Jurkat, Clone E6-1 (cell line): ENCODE data around the gene PHAF1.
A peak's percentile ranks its signal among the peaks of the same experiment; 100 is the strongest.

Experiments used
- DNase-seq: peaks from one replicate; pipeline ENCODE4 v3.0.0-alpha.2; 2011; ENCODE audit warnings: low read depth, low spot score
- H3K4me3 ChIP-seq: 2 replicates; pipeline ENCODE4 v1.5.1; 2011; ENCODE audit warnings: mild to moderate bottlenecking, low read length, control low read depth, moderate library complexity

PHAF1 gene

GRCh38 chr16:67187175-67187890, 77.6 kb downstream of the PHAF1 start:
- no peak for DNase-seq
- H3K4me3 ChIP-seq: no peak overlapping the region

GRCh38 chr16:67188323-67188722, 78.6 kb downstream of the PHAF1 start:
- no peak overlapping the region for H3K4me3 ChIP-seq
- no peak for DNase-seq

GRCh38 chr16:67188798-67189197, 79.1 kb downstream of the PHAF1 start:
- no peak overlapping the region for H3K4me3 ChIP-seq
- DNase-seq: no peak

- no peak within 1 kb of the TSS for H3K4me3 ChIP-seq
- DNase-seq: no peak
Measured at GRCh38 chr16:67190041-67190440, 80.3 kb downstream of the PHAF1 start, which contains the start of gene EXOC3L1. TSS of gene EXOC3L1 (minus strand) at chr16:67190136. CDS start at chr16:67189676, 460 bp downstream.

- no peak overlapping the region for H3K4me3 ChIP-seq
- no peak for DNase-seq
Measured at GRCh38 chr16:67190448-67191399, 81.0 kb downstream of the PHAF1 start.

GRCh38 chr16:67191411-67191994, 81.8 kb downstream of the PHAF1 start:
- H3K4me3 ChIP-seq: peak overlapping the region; percentile 100
- no peak for DNase-seq

GRCh38 chr16:67191995-67192681, 82.4 kb downstream of the PHAF1 start, which contains the start of gene E2F4:
TSS of gene E2F4 (plus strand) at chr16:67192155. CDS start at chr16:67192228, 73 bp downstream.
- H3K4me3 ChIP-seq: peak within 1 kb of the TSS; percentile 100
- peak; percentile 88 for DNase-seq

- no peak for DNase-seq
- peak overlapping the region; percentile 100 for H3K4me3 ChIP-seq
Measured at GRCh38 chr16:67192781-67193361, 83.1 kb downstream of the PHAF1 start.

- DNase-seq: no peak
- peak overlapping the region; percentile 100 for H3K4me3 ChIP-seq
Measured at GRCh38 chr16:67193536-67193935, 83.8 kb downstream of the PHAF1 start.

GRCh38 chr16:67194260-67194659, 84.5 kb downstream of the PHAF1 start:
- DNase-seq: no peak
- no peak overlapping the region for H3K4me3 ChIP-seq

GRCh38 chr16:67195676-67196075, 85.9 kb downstream of the PHAF1 start:
- DNase-seq: no peak
- no peak overlapping the region for H3K4me3 ChIP-seq

GRCh38 chr16:67196881-67197280, 87.1 kb downstream of the PHAF1 start:
- DNase-seq: no peak
- H3K4me3 ChIP-seq: no peak overlapping the region

GRCh38 chr16:67197704-67198103, 88.0 kb downstream of the PHAF1 start:
- no peak overlapping the region for H3K4me3 ChIP-seq
- DNase-seq: no peak
